Naive thymus-derived CD8-positive, alpha-beta T cell (primary cell): ENCODE data around the gene CCDC15. TPM values are rescaled to one million over a fixed set of nuclear protein-coding genes. Genes with fewer than 3 reads are reported as not detected.
"Not testable (repeated sequence)": the region's sequence is repeated elsewhere in the genome, so short reads cannot be mapped to it uniquely, and the experiment has no call there.

Source experiments
- ATAC-seq, 2 donors: fragments of 150-1000 bp; cut with Tn5 transposase in 1 of 2; sonication (Bioruptor Pico), chemical (Tn5 transposase) in 1 of 2; 1 replicate in 1 of 2; 2 replicates in 1 of 2; pipeline ENCODE4 v1.10.0; 2021; ENCODE audit warnings: mild to moderate bottlenecking in 2 of 2, moderate library complexity in 2 of 2
- POLR2A ChIA-PET: fragments of 350-600 bp; sonication (Branson Sonifier 250); formaldehyde crosslinking; loops from one replicate; lab custom pipeline; 2021; ENCODE audit warnings: antibody characterized with exemption; lab: Charles Lee
- DNase-seq, 10 donors: peaks; one replicate each; pipeline versions ENCODE4 v3.0.0 to v3.0.0-alpha.2; 2020 to 2022
- H3K27ac Mint-ChIP-seq, 10 donors: one replicate each; pipeline ENCODE4 v1.8.0; 2020 to 2022; ENCODE audit warnings: mild to moderate bottlenecking in 10 of 10, mixed read lengths in 10 of 10, moderate library complexity in 4 of 10, inconsistent platforms in 1 of 10
- H3K27me3 Mint-ChIP-seq, 5 donors: one replicate each; pipeline ENCODE4 v1.8.0; 2021 to 2022; ENCODE audit warnings: mixed read lengths in 5 of 5
- H3K36me3 Mint-ChIP-seq, 3 donors: one replicate each; pipeline ENCODE4 v1.8.0; 2020 to 2022; ENCODE audit warnings: mixed read lengths in 3 of 3, mild to moderate bottlenecking in 2 of 3, inconsistent platforms in 1 of 3
- H3K4me1 Mint-ChIP-seq, 4 donors: one replicate each; pipeline ENCODE4 v1.8.0; 2021 to 2022; ENCODE audit warnings: mixed read lengths in 4 of 4
- H3K4me3 Mint-ChIP-seq, 10 donors: one replicate each; pipeline ENCODE4 v1.8.0; 2020 to 2022; ENCODE audit warnings: mild to moderate bottlenecking in 10 of 10, mixed read lengths in 10 of 10, moderate library complexity in 6 of 10, inconsistent platforms in 1 of 10
- H3K9me3 Mint-ChIP-seq, 9 donors: one replicate each; pipeline ENCODE4 v1.8.0; 2020 to 2022; ENCODE audit warnings: mixed read lengths in 9 of 9, mild to moderate bottlenecking in 3 of 9, inconsistent platforms in 1 of 9, moderate library complexity in 1 of 9
- polyA plus RNA-seq, 3 donors: library from polyadenylated mRNA; unstranded; fragments of 300-500 nt; fragmentation: Illumina TruSeq; gene quantifications; one replicate each; pipeline ENCODE4 v1.2.3, GENCODE V29; 2021
- total RNA-seq, 8 experiments: library from RNA in 2 of 8; stranded (reverse) in 2 of 8; gene quantifications; one replicate each; pipeline ENCODE4 v1.2.3 and lab custom pipeline; 2021 to 2026

CCDC15 gene
- total and polyA plus RNA-seq, 5 experiments from 2014 or later = 1.5 to 2.8 (median 2.2) TPM

- Mint-ChIP-seq H3K9me3 (peaks cover 0 to 7% (median 3%) of the 10 kb centered on the region in 9 donors), H3K27me3 (no peaks in the 10 kb centered on the region), H3K4me1 (peaks cover 11 to 33% (median 25%) of the 10 kb centered on the region in 4 donors), H3K4me3 (peak overlapping the region in 3 of 10 donors; percentile 28 to 30 (median 29)), H3K27ac (peak overlapping the region; percentile 41 to 93 (median 74)), H3K36me3 (peaks cover 0 to 3% (median 0%) of the 10 kb centered on the region in 3 donors)
- ATAC-seq = no peak
- POLR2A ChIA-PET = interaction anchor here (0.5 to 4.9 kb wide), 5 partner anchors 10 to 682 kb away, joined by 3 to 26 read pairs (median 7); partner anchors contain the start of gene CCDC15
- DNase-seq = no peak
These were observed 10.8 kb upstream of the CCDC15 start for GRCh38 chr11:124943254-124943616.

GRCh38 chr11:124943741-124944140 is 10.3 kb upstream of the CCDC15 start:
- Mint-ChIP-seq H3K4me3 (peak overlapping the region in 8 of 10 donors; percentile 7 to 74 (median 48)), H3K27me3 (no peaks in the 10 kb centered on the region), H3K27ac (peak overlapping the region; percentile 41 to 93 (median 77)), H3K4me1 (peaks cover 14 to 38% (median 28%) of the 10 kb centered on the region in 4 donors), H3K9me3 (peaks cover 0 to 12% (median 7%) of the 10 kb centered on the region in 9 donors), H3K36me3 (peaks cover 0 to 8% (median 0%) of the 10 kb centered on the region in 3 donors)
- peak in 1 of 10 donors; percentile 20 for DNase-seq
- POLR2A ChIA-PET = interaction anchor here (0.5 to 4.9 kb wide), 6 partner anchors 10 to 682 kb away, joined by 3 to 26 read pairs (median 6); partner anchors contain the start of gene CCDC15
- peak; percentile 74 to 91 for ATAC-seq

- H3K27me3 Mint-ChIP-seq = no peaks in the 10 kb centered on the region
These were observed 9.4 kb upstream of the CCDC15 start for GRCh38 chr11:124944565-124944964.

GRCh38 chr11:124945826-124946225 is 8.2 kb upstream of the CCDC15 start:
- ATAC-seq = no peak
- Mint-ChIP-seq H3K36me3 (peaks cover 0 to 8% (median 0%) of the 10 kb centered on the region in 3 donors), H3K27ac (peak overlapping the region in 1 of 10 donors; percentile 12), H3K27me3 (no peaks in the 10 kb centered on the region), H3K9me3 (peaks cover 0 to 15% (median 8%) of the 10 kb centered on the region in 9 donors), H3K4me3 (no peak overlapping the region), H3K4me1 (peaks cover 21 to 40% (median 31%) of the 10 kb centered on the region in 4 donors)
- POLR2A ChIA-PET = interaction anchor here (1.4 kb wide), 1 partner anchor 10 kb away, joined by 4 read pairs; the partner anchor contains the start of gene HEPACAM
- DNase-seq = no peak

More at GRCh38 chr11:124944565-124944964, 9.4 kb upstream of the CCDC15 start:
- POLR2A ChIA-PET = interaction anchor here (0.6 to 4.9 kb wide), 4 partner anchors 9 to 184 kb away, joined by 5 to 26 read pairs (median 8); partner anchors contain the start of gene CCDC15
- peaks cover 0 to 15% (median 8%) of the 10 kb centered on the region in 9 donors for H3K9me3 Mint-ChIP-seq
- peaks cover 0 to 8% (median 0%) of the 10 kb centered on the region in 3 donors for H3K36me3 Mint-ChIP-seq
- H3K4me3 Mint-ChIP-seq = peak overlapping the region in 1 of 10 donors; percentile 14
- ATAC-seq = no peak
- no peak for DNase-seq
- H3K27ac Mint-ChIP-seq = peak overlapping the region in 5 of 10 donors; percentile 16 to 83 (median 41)
- H3K4me1 Mint-ChIP-seq = peaks cover 17 to 40% (median 31%) of the 10 kb centered on the region in 4 donors

- Mint-ChIP-seq H3K4me1 (peaks cover 21 to 40% (median 30%) of the 10 kb centered on the region in 4 donors), H3K4me3 (no peak overlapping the region), H3K9me3 (peaks cover 0 to 15% (median 8%) of the 10 kb centered on the region in 9 donors), H3K27ac (no peak overlapping the region), H3K36me3 (peaks cover 0 to 8% (median 0%) of the 10 kb centered on the region in 3 donors), H3K27me3 (no peaks in the 10 kb centered on the region)
- DNase-seq = no peak
- POLR2A ChIA-PET = no interaction called here
- ATAC-seq = no peak
These were observed 7.3 kb upstream of the CCDC15 start for GRCh38 chr11:124946735-124947141.

- H3K4me1 Mint-ChIP-seq = peaks cover 2 to 16% (median 11%) of the 10 kb centered on the region in 4 donors
- H3K36me3 Mint-ChIP-seq = peaks cover 0 to 7% (median 0%) of the 10 kb centered on the region in 3 donors
- DNase-seq (peak in 4 of 10 donors; percentile 9 to 72 (median 52)), ATAC-seq (peak; percentile 23 to 55)
- H3K27me3 Mint-ChIP-seq = no peaks in the 10 kb centered on the region
- H3K4me3 Mint-ChIP-seq = no peak overlapping the region
- POLR2A ChIA-PET = interaction anchor here (0.6 to 3.4 kb wide), 9 partner anchors 9 to 1333 kb away, joined by 3 to 50 read pairs (median 4); partner anchors contain the start of gene PUS3
- no peak overlapping the region for H3K27ac Mint-ChIP-seq
- peaks cover 0 to 15% (median 8%) of the 10 kb centered on the region in 9 donors for H3K9me3 Mint-ChIP-seq
These were observed 3.2 kb upstream of the CCDC15 start for GRCh38 chr11:124950601-124951330.

GRCh38 chr11:124951341-124951740 is 2.7 kb upstream of the CCDC15 start:
- Mint-ChIP-seq H3K27me3 (no peaks in the 10 kb centered on the region), H3K9me3 (peaks cover 0 to 15% (median 5%) of the 10 kb centered on the region in 9 donors), H3K36me3 (peaks cover 0 to 7% (median 0%) of the 10 kb centered on the region in 3 donors), H3K27ac (no peak overlapping the region), H3K4me3 (no peak overlapping the region), H3K4me1 (peaks cover 2 to 14% (median 11%) of the 10 kb centered on the region in 4 donors)
- DNase-seq (no peak), ATAC-seq (no peak)
- POLR2A ChIA-PET = interaction anchor here (1.2 to 3.4 kb wide), 4 partner anchors 10 to 75 kb away, joined by 3 to 50 read pairs (median 11); no protein-coding TSS in a partner anchor

- Mint-ChIP-seq H3K9me3 (no peaks in the 10 kb centered on the region), H3K27me3 (no peaks in the 10 kb centered on the region), H3K4me3 (no peak overlapping the region), H3K27ac (no peak overlapping the region), H3K4me1 (peaks cover 0 to 5% (median under 1%) of the 10 kb centered on the region in 4 donors), H3K36me3 (no peaks in the 10 kb centered on the region)
- DNase-seq (peak in 1 of 10 donors; percentile 18), ATAC-seq (no peak)
- POLR2A ChIA-PET = interaction anchor here (1.5 to 3.5 kb wide), 7 partner anchors 12 to 638 kb away, joined by 3 to 49 read pairs (median 26); partner anchors contain the start of genes HEPACAM, HEPN1, STT3A and TMEM218
These were observed 571 bp downstream of the CCDC15 start for GRCh38 chr11:124954590-124954955.

GRCh38 chr11:124955035-124955434 is 1.0 kb downstream of the CCDC15 start:
- peak in 1 of 10 donors; percentile 2 for DNase-seq
- Mint-ChIP-seq H3K27ac (no peak overlapping the region), H3K27me3 (no peaks in the 10 kb centered on the region), H3K4me1 (peaks cover 0 to 3% (median under 1%) of the 10 kb centered on the region in 4 donors), H3K9me3 (no peaks in the 10 kb centered on the region), H3K4me3 (no peak overlapping the region), H3K36me3 (no peaks in the 10 kb centered on the region)
- no peak for ATAC-seq
- POLR2A ChIA-PET = interaction anchor here (3.2 to 3.5 kb wide), 2 partner anchors 78 to 156 kb away, joined by 27 to 49 read pairs; partner anchors contain the start of gene TMEM218

GRCh38 chr11:124961972-124962609 is 8.1 kb downstream of the CCDC15 start:
- ATAC-seq = peak; percentile 97
- Mint-ChIP-seq H3K4me1 (no peaks in the 10 kb centered on the region), H3K36me3 (peaks cover 0 to under 1% (median 0%) of the 10 kb centered on the region in 3 donors), H3K9me3 (no peaks in the 10 kb centered on the region), H3K27me3 (no peaks in the 10 kb centered on the region), H3K4me3 (no peak overlapping the region), H3K27ac (no peak overlapping the region)
- DNase-seq = peak in 6 of 10 donors; percentile 14 to 74 (median 60)
- POLR2A ChIA-PET = interaction anchor here (1.0 kb wide), 1 partner anchor 11 kb away, joined by 4 read pairs; no protein-coding TSS in a partner anchor

- DNase-seq, H3K4me3 Mint-ChIP-seq, H3K9me3 Mint-ChIP-seq, H3K4me1 Mint-ChIP-seq, H3K27me3 Mint-ChIP-seq, ATAC-seq: not testable (repeated sequence)
- Mint-ChIP-seq H3K36me3 (peaks cover 0 to 15% (median 6%) of the 10 kb centered on the region in 3 donors), H3K27ac (peak overlapping the region in 1 of 10 donors; percentile 29)
- POLR2A ChIA-PET = interaction anchor here (0.6 kb wide), 1 partner anchor 71 kb away, joined by 3 read pairs; no protein-coding TSS in a partner anchor
These were observed 14.2 kb downstream of the CCDC15 start for GRCh38 chr11:124968197-124968596.

- Mint-ChIP-seq H3K36me3 (peaks cover 0 to 15% (median 6%) of the 10 kb centered on the region in 3 donors), H3K27ac (no peak overlapping the region), H3K9me3 (peaks cover 0 to 2% (median 0%) of the 10 kb centered on the region in 9 donors), H3K4me3 (no peak overlapping the region), H3K27me3 (no peaks in the 10 kb centered on the region), H3K4me1 (no peaks in the 10 kb centered on the region)
- DNase-seq (no peak), ATAC-seq (no peak)
- POLR2A ChIA-PET = no interaction called here
These were observed 16.9 kb downstream of the CCDC15 start for GRCh38 chr11:124970925-124971324.
